Astrocyte of the cerebellum (primary cell): Measurements from ENCODE around the gene DACT1.

Source experiments
- DNase-seq: peaks from one replicate; pipeline ENCODE4 v3.0.0-alpha.2; 2011; ENCODE audit warnings: low read depth
- H3K4me3 ChIP-seq: 2 replicates; pipeline ENCODE4 v1.5.1; 2011; ENCODE audit warnings: mild to moderate bottlenecking, low read depth, low read length, moderate library complexity
- CTCF ChIP-seq: IDR thresholded peaks from 2 replicates; pipeline ENCODE4 v1.5.1; 2012; ENCODE audit warnings: low read length, low read depth, moderate library complexity, mild to moderate bottlenecking; ENCODE audit errors: missing control alignments
- in situ Hi-C: cut with HindIII; loops from 2 replicates; pipeline ENCODE4 v1.10.0; 2017; ENCODE audit warnings: low sequenced_read_pairs

Gene DACT1

GRCh38 chr14:58671024-58671423 is 33.3 kb downstream of the DACT1 start:
- TF ChIP-seq CTCF, result no peak
- DNase-seq, result no peak
- in situ Hi-C loops, result no loop called here
- H3K4me3 ChIP-seq, result no peak overlapping the region

DNA sequence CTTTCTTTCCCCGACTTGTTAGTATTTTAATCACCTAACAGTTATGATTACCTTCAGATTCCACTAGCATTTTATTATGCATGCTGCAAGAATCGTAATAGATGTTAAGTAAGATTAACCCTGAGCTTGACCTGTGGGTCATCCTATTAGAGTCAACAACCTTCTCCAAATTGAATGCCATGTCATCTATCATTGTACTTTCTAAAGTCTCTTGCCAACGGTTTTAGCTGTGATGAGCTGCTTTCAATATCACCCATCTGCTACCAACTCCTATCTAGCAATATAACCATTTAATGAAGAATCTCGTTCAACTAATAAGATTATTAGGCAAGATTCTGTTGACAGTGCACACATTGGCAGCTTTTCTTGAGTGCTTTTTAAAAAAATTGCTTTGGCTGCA is 33.7 kb downstream of the DACT1 start:
- H3K4me3 ChIP-seq, result no peak overlapping the region
- no peak for DNase-seq
- no peak for TF ChIP-seq CTCF
- in situ Hi-C loops, result no loop called here

DNA sequence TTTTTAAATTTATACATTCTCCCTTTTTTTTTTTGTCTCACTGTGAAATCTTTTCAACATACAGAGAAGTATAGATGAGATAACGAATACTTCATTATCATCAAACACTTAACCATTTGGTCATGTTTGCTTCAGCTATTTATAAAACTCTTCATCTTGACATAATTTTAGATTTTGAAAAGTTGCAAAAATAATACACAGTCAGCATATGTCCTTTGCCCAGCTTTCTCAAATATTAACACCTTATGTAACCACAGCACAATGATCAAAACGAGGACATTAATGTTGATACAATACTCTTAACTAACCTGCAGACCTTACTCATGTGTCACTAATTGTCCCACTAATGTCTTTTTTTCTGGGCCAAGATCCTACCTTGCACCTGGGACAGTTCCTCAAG is 36.0 kb downstream of the DACT1 start:
- DNase-seq, result no peak
- no peak for TF ChIP-seq CTCF
- in situ Hi-C loops, result no loop called here
- no peak overlapping the region for H3K4me3 ChIP-seq

DNA sequence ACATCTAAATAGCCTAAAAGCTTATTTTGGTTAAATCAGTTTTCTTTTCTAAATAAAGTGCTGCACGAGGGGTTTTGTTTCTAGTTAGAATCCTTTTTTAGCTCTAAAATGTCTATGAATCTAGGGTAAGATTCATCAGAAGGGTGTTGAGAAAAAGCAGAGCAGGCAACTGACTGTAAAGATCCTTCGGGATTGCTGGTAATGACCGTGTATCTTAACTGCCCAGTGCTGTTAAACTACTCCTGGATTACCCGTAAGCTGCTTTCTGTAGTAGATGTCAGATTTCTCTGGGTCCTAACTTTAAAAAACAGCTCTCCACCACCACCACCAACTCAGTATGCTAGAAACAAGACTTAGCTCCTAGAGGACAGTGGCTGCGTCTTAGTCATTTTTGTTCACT is 39.2 kb downstream of the DACT1 start:
- TF ChIP-seq CTCF, result no peak
- in situ Hi-C loops, result no loop called here
- H3K4me3 ChIP-seq, result no peak overlapping the region
- DNase-seq, result no peak

DNA sequence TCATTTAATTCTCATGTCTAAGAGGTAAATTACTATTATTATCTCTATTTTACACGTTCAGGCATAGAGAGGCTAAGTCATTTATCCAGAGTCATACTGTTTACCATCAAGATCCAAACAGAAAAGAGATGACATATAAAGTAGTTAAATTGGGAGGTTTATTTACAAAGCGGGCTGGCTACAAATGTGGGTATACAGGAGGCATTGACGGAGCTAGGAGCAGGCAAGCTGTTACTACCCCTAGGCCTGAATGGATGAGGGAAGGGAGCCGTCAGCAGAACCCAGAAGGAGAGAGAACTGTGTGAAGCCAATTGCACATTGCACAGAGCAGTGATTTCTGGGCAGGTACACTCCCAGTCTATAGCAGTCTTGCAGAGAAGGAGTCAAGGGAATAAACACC is 39.8 kb downstream of the DACT1 start:
- in situ Hi-C loops, result no loop called here
- no peak for TF ChIP-seq CTCF
- DNase-seq, result no peak
- no peak overlapping the region for H3K4me3 ChIP-seq

DNA sequence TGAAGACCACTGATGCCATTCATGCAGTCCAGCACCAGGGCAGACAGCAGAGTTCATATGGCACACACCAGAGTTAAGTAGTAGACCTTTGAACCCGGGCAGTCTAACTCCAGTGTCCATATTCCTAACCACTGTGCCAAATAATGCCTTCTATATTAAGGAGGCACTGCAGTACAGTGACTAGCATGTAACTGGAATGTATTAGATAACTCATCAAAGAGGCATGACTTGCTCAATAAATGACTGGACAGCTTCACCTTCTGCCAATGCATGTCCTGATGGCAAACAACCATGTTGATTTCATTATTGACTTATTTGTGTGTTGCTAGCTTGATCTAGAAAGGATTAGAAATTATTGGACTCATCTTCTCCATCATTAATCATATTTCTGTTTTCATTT is 40.2 kb downstream of the DACT1 start:
- H3K4me3 ChIP-seq, result no peak overlapping the region
- no peak for DNase-seq
- no peak for TF ChIP-seq CTCF
- in situ Hi-C loops, result no loop called here

GRCh38 chr14:58680698-58681097 is 42.9 kb downstream of the DACT1 start:
- no peak overlapping the region for H3K4me3 ChIP-seq
- in situ Hi-C loops, result no loop called here
- DNase-seq, result no peak
- TF ChIP-seq CTCF, result no peak
